ENCODE data around the gene SCMH1.

DNA sequence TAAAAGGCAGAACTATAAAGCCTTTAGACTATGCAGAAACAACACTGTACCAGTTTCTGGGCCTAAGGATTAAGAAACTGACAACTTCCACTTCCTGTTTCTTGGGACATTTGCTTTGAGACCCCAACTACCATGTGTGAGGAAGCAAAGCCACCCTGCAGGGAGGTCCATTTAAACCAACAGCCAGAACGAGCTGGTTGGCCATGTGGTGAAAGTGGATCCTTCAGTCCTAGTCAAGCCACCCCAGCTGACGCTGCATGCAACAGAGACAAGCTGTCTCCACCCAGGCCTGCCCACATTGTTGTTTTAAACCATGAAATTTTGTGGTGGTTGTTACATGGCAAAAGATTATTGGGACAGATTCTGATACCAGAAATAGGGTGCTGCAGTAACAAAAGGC, 188.8 kb downstream of the SCMH1 start:
- TF ChIP-seq, protein P1, sequence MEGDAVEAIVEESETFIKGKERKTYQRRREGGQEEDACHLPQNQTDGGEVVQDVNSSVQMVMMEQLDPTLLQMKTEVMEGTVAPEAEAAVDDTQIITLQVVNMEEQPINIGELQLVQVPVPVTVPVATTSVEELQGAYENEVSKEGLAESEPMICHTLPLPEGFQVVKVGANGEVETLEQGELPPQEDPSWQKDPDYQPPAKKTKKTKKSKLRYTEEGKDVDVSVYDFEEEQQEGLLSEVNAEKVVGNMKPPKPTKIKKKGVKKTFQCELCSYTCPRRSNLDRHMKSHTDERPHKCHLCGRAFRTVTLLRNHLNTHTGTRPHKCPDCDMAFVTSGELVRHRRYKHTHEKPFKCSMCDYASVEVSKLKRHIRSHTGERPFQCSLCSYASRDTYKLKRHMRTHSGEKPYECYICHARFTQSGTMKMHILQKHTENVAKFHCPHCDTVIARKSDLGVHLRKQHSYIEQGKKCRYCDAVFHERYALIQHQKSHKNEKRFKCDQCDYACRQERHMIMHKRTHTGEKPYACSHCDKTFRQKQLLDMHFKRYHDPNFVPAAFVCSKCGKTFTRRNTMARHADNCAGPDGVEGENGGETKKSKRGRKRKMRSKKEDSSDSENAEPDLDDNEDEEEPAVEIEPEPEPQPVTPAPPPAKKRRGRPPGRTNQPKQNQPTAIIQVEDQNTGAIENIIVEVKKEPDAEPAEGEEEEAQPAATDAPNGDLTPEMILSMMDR (IDR thresholded peaks at IDR 0.05), result no peak
- no peak for TF ChIP-seq POLR2A (IDR thresholded peaks at IDR 0.05)
